Neural cell (in vitro differentiated cells): ENCODE results near the gene SLC4A8. TPM values are rescaled to one million over a fixed set of nuclear protein-coding genes. Genes with fewer than 3 reads are reported as not detected.

Source experiments
- H2AFZ ChIP-seq: fragments of 200-600, 300-800 bp; sonication (generic), shearing (Covaris generic); 2 replicates; pipeline ENCODE4 v1.6.0; 2014; ENCODE audit warnings: low read depth, mild to moderate bottlenecking, antibody characterized with exemption, low read length, moderate library complexity
- H3F3A ChIP-seq: fragments of 200-600 bp; shearing (Covaris generic); 2 replicates; pipeline ENCODE4 v1.6.1; 2016; ENCODE audit warnings: mild to moderate bottlenecking, moderate library complexity, mixed read lengths, antibody characterized with exemption, low read length; ENCODE audit not compliant: insufficient read depth, poor library complexity, severe bottlenecking
- H3K27ac ChIP-seq: fragments of 200-600, 300-800 bp; sonication (generic), shearing (Covaris generic); 2 replicates; pipeline ENCODE4 v1.5.1; 2014; ENCODE audit warnings: mild to moderate bottlenecking, low read length, moderate library complexity
- H3K27me3 ChIP-seq: fragments of 300-800, 200-600 bp; sonication (generic), shearing (Covaris generic); 2 replicates; pipeline ENCODE4 v1.6.0; 2014; ENCODE audit warnings: mild to moderate bottlenecking, low read depth, low read length, moderate library complexity; ENCODE audit not compliant: insufficient read depth
- H3K36me3 ChIP-seq: fragments of 300-800, 200-600 bp; sonication (generic), shearing (Covaris generic); 2 replicates; pipeline ENCODE4 v1.5.1; 2014; ENCODE audit warnings: mild to moderate bottlenecking, antibody characterized with exemption, low read length, moderate library complexity; ENCODE audit not compliant: insufficient read depth
- H3K4me2 ChIP-seq: fragments of 300-800, 200-600 bp; sonication (generic), shearing (Covaris generic); 2 replicates; pipeline ENCODE4 v1.6.0; 2014; ENCODE audit warnings: mild to moderate bottlenecking, low read length
- H3K4me3 ChIP-seq: fragments of 300-800, 200-600 bp; sonication (generic), shearing (Covaris generic); 2 replicates; pipeline ENCODE4 v1.5.1; 2014; ENCODE audit warnings: mild to moderate bottlenecking, low read length, moderate library complexity
- H3K79me2 ChIP-seq: fragments of 200-600 bp; shearing (Covaris generic); replicated peaks from 2 replicates; pipeline ENCODE4 v1.6.0; 2014; ENCODE audit warnings: mild to moderate bottlenecking, low read length, moderate library complexity; ENCODE audit not compliant: insufficient read depth
- H3K9ac ChIP-seq: fragments of 300-800, 200-600 bp; sonication (generic), shearing (Covaris generic); 2 replicates; pipeline ENCODE4 v1.6.1; 2016; ENCODE audit warnings: mild to moderate bottlenecking, low read length, mixed read lengths
- H3K9me2 ChIP-seq: fragments of 200-600 bp; shearing (Covaris generic); 2 replicates; pipeline ENCODE4 v1.6.1; 2016; ENCODE audit warnings: mild to moderate bottlenecking, low read length, mixed read lengths; ENCODE audit not compliant: insufficient read depth
- H3K9me3 ChIP-seq: fragments of 200-600, 300-800 bp; sonication (generic), shearing (Covaris generic); 2 replicates; pipeline ENCODE4 v1.6.1; 2016; ENCODE audit warnings: mild to moderate bottlenecking, mixed run types, low read length, moderate library complexity, mixed read lengths
- H4K20me1 ChIP-seq: fragments of 200-600 bp; shearing (Covaris generic); 2 replicates; pipeline ENCODE4 v1.6.1; 2016; ENCODE audit warnings: mild to moderate bottlenecking, mixed run types; ENCODE audit not compliant: insufficient read depth
- EP300 ChIP-seq: fragments of 450-650 bp; conservative IDR thresholded peaks from 2 replicates; pipeline ENCODE4 v1.6.1; 2014; ENCODE audit warnings: antibody characterized with exemption, mild to moderate bottlenecking, moderate library complexity; ENCODE audit not compliant: poor library complexity, severe bottlenecking
- EZH2 ChIP-seq: fragments of 200-600, 300-800 bp; shearing (Covaris generic), sonication (generic); IDR thresholded peaks from 2 replicates; pipeline ENCODE4 v1.6.1; 2014; ENCODE audit warnings: antibody characterized with exemption, low read length, borderline replicate concordance, mild to moderate bottlenecking; ENCODE audit not compliant: insufficient read depth, poor library complexity, severe bottlenecking
- MXI1 ChIP-seq: fragments of 450-650 bp; conservative IDR thresholded peaks from 2 replicates; pipeline ENCODE4 v1.6.1; 2014; ENCODE audit warnings: antibody characterized with exemption, mild to moderate bottlenecking; ENCODE audit not compliant: poor library complexity, severe bottlenecking
- POLR2AphosphoS5 ChIP-seq: IDR thresholded peaks from 2 replicates; pipeline ENCODE4 v1.6.1; 2012
- RAD21 ChIP-seq: fragments of 450-650 bp; conservative IDR thresholded peaks from 2 replicates; pipeline ENCODE4 v1.6.1; 2014; ENCODE audit warnings: antibody characterized with exemption, mild to moderate bottlenecking, moderate library complexity
- SMC3 ChIP-seq: fragments of 450-650 bp; conservative IDR thresholded peaks from 2 replicates; pipeline ENCODE4 v1.6.1; 2014; ENCODE audit warnings: antibody characterized with exemption, mild to moderate bottlenecking, moderate library complexity; ENCODE audit not compliant: poor library complexity
- TAF1 ChIP-seq: IDR thresholded peaks from 2 replicates; pipeline ENCODE4 v1.6.1; 2012; ENCODE audit warnings: low read depth
- polyA plus RNA-seq: library from polyadenylated mRNA; depleted of rRNA; stranded (reverse); fragments of >200 nt; gene quantifications from 2 replicates; pipeline ENCODE4 v1.2.3, GENCODE V29; 2014
- TF ChIP-seq, protein P1 (sequence below): IDR thresholded peaks from 2 replicates; pipeline ENCODE4 v1.6.1; 2012; ENCODE audit warnings: borderline replicate concordance
- TF ChIP-seq, protein P2 (sequence below): fragments of 450-650 bp; IDR thresholded peaks from 2 replicates; pipeline ENCODE4 v1.5.1; 2014; ENCODE audit warnings: antibody characterized with exemption, mild to moderate bottlenecking, moderate library complexity; ENCODE audit not compliant: poor library complexity, severe bottlenecking

Gene SLC4A8
- polyA plus RNA-seq, 1 donor from 2014 or later, result 37.8 TPM

DNA sequence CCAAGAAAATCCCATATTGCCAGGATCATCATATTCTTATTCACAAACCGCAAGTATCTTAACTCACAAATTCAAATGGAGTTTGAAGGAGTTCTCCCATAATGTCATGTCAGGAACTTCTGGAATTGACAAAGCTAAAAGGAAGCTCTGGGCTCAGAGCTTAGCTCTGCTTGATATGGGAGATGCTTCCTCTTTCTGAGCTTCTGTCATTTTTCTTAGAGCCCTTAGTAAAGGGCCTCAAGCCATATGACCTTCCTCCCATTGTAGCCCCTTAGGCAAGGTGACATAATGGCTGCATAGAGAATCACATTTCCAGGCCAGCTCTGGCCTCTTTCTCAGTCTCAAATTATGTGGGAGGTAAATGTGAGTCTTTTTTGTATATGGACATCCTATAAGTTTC, 40.9 kb downstream of the SLC4A8 start:
- no peak overlapping the region for H2AFZ ChIP-seq
- H3K27ac ChIP-seq, result no peak overlapping the region
- H3K9ac ChIP-seq, result no peak overlapping the region
- H3K9me3 ChIP-seq, result no peaks in the 10 kb centered on the region
- no peaks in the 10 kb centered on the region for H3K27me3 ChIP-seq
- no peaks in the 10 kb centered on the region for H4K20me1 ChIP-seq
- no peak for TF ChIP-seq SMC3
- TF ChIP-seq MXI1, result no peak
- TF ChIP-seq EP300, result no peak
- TF ChIP-seq, protein P1, sequence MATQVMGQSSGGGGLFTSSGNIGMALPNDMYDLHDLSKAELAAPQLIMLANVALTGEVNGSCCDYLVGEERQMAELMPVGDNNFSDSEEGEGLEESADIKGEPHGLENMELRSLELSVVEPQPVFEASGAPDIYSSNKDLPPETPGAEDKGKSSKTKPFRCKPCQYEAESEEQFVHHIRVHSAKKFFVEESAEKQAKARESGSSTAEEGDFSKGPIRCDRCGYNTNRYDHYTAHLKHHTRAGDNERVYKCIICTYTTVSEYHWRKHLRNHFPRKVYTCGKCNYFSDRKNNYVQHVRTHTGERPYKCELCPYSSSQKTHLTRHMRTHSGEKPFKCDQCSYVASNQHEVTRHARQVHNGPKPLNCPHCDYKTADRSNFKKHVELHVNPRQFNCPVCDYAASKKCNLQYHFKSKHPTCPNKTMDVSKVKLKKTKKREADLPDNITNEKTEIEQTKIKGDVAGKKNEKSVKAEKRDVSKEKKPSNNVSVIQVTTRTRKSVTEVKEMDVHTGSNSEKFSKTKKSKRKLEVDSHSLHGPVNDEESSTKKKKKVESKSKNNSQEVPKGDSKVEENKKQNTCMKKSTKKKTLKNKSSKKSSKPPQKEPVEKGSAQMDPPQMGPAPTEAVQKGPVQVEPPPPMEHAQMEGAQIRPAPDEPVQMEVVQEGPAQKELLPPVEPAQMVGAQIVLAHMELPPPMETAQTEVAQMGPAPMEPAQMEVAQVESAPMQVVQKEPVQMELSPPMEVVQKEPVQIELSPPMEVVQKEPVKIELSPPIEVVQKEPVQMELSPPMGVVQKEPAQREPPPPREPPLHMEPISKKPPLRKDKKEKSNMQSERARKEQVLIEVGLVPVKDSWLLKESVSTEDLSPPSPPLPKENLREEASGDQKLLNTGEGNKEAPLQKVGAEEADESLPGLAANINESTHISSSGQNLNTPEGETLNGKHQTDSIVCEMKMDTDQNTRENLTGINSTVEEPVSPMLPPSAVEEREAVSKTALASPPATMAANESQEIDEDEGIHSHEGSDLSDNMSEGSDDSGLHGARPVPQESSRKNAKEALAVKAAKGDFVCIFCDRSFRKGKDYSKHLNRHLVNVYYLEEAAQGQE, result no peak
- TF ChIP-seq TAF1, result no peak
- no peak for TF ChIP-seq EZH2
- no peak for TF ChIP-seq RAD21
- TF ChIP-seq, protein P2, sequence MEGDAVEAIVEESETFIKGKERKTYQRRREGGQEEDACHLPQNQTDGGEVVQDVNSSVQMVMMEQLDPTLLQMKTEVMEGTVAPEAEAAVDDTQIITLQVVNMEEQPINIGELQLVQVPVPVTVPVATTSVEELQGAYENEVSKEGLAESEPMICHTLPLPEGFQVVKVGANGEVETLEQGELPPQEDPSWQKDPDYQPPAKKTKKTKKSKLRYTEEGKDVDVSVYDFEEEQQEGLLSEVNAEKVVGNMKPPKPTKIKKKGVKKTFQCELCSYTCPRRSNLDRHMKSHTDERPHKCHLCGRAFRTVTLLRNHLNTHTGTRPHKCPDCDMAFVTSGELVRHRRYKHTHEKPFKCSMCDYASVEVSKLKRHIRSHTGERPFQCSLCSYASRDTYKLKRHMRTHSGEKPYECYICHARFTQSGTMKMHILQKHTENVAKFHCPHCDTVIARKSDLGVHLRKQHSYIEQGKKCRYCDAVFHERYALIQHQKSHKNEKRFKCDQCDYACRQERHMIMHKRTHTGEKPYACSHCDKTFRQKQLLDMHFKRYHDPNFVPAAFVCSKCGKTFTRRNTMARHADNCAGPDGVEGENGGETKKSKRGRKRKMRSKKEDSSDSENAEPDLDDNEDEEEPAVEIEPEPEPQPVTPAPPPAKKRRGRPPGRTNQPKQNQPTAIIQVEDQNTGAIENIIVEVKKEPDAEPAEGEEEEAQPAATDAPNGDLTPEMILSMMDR, result no peak
- TF ChIP-seq POLR2AphosphoS5, result no peak
- H3K4me3 ChIP-seq, result no peak overlapping the region
- no peaks in the 10 kb centered on the region for H3K9me2 ChIP-seq
- H3K79me2 ChIP-seq, result no peaks in the 10 kb centered on the region
- H3F3A ChIP-seq, result no peaks in the 10 kb centered on the region
- no peak overlapping the region for H3K4me2 ChIP-seq
- H3K36me3 ChIP-seq, result peaks cover 15% of the 10 kb centered on the region

GRCh38 chr12:51470116-51470515, 45.5 kb downstream of the SLC4A8 start:
- H3K27ac ChIP-seq, result no peak overlapping the region

More at GRCh38 chr12:51470116-51470515, 45.5 kb downstream of the SLC4A8 start:
- no peak overlapping the region for H2AFZ ChIP-seq
- H3K9me2 ChIP-seq, result no peaks in the 10 kb centered on the region
- no peak overlapping the region for H3K4me3 ChIP-seq
- no peaks in the 10 kb centered on the region for H3K79me2 ChIP-seq
- H3K36me3 ChIP-seq, result peaks cover 17% of the 10 kb centered on the region
- no peak overlapping the region for H3K9ac ChIP-seq
- H3K4me2 ChIP-seq, result no peak overlapping the region
- H3K27me3 ChIP-seq, result no peaks in the 10 kb centered on the region
- H3K9me3 ChIP-seq, result no peaks in the 10 kb centered on the region
- TF ChIP-seq POLR2AphosphoS5 (no peak), EZH2 (no peak), SMC3 (no peak), TAF1 (no peak), EP300 (no peak), RAD21 (no peak), MXI1 (no peak)
- TF ChIP-seq, protein P1, result no peak
- TF ChIP-seq, protein P2, result no peak
- H4K20me1 ChIP-seq, result no peaks in the 10 kb centered on the region
- H3F3A ChIP-seq, result no peaks in the 10 kb centered on the region
